HG03066 (cell line): ENCODE measurements around the gene MAVS.
A peak's percentile ranks its signal among the peaks of the same experiment; 100 is the strongest.
"Not testable (repeated sequence)": the region's sequence is repeated elsewhere in the genome, so short reads cannot be mapped to it uniquely, and the experiment has no call there.

Experiments
- ATAC-seq: cut with Tn5 transposase; IDR thresholded peaks from one replicate; pipeline ENCODE4 v1.9.1; 2021; ENCODE audit warnings: low read depth; ENCODE audit not compliant: unreplicated experiment

MAVS gene

DNA sequence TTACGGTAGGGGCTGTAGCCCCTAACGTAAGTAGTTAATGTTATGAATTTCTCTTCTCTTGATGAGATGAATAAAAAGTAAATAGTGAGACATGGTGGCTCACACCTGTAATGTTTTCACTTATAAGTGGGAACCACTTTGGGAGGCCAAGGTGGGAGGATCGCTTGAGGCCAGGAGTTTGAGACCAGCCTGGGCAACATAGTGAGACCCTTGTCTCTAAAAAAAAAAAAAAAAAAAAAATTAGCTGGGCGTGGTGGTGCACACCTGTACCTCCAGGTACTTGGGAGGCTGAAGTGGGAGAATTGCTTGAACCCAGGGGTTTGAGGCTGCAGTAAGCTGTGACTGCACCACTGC, 32.3 kb downstream of the MAVS start:
- ATAC-seq: not testable (repeated sequence)

DNA sequence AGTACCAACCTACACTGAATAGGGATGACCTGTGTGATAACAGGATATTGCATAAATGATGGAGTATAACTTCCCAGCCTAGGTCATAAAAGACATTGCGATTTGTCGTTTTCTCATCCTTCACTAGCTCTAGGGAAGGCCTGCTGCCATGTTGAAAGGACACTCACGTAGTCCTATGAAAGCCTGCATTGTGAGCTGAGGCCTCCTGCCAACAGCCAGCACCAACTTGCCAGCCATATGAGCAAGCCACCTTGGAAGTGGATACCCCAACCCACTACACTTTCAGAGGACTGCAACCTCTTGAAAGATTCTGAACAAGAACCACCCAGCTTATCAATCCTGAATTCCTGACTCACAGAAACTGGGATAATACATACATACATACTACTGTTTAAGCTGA, 39.1 kb downstream of the MAVS start:
- ATAC-seq: no peak

DNA sequence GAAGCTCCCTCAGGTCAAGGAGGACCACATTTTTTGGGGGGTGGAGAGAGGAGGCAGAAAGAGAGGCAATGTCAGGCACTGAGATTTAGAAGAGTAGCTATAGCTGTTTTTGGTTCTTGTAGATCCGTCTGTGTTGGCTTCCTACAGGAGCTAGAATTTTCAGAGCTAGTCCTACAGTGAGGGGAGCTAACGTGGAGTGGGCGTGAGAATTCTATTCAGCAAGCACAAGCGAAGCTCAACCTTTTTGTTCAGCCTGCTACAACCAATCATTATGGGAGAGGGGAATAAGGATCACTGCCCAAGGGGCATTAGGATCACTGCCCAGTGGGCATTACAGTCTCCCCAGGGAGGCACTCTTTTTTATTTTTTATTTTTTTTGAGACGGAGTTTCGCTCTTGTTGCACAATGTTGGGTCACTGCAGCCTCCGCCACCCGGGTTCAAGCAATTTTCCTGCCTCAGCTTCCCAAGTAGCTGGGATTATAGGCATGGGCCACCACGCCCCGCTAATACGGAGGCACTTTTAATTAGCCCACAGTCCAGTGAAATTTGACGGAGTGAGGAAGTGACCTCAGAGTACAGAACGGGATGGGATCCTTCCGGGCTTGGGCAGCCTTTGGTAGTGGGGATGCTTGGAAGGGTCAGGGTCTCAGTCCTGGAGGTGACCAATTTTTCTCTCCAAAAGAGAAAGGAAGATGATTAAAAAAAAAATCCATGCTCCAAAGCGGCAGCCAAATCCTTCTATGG, 41.4 kb downstream of the MAVS start:
- no peak for ATAC-seq

DNA sequence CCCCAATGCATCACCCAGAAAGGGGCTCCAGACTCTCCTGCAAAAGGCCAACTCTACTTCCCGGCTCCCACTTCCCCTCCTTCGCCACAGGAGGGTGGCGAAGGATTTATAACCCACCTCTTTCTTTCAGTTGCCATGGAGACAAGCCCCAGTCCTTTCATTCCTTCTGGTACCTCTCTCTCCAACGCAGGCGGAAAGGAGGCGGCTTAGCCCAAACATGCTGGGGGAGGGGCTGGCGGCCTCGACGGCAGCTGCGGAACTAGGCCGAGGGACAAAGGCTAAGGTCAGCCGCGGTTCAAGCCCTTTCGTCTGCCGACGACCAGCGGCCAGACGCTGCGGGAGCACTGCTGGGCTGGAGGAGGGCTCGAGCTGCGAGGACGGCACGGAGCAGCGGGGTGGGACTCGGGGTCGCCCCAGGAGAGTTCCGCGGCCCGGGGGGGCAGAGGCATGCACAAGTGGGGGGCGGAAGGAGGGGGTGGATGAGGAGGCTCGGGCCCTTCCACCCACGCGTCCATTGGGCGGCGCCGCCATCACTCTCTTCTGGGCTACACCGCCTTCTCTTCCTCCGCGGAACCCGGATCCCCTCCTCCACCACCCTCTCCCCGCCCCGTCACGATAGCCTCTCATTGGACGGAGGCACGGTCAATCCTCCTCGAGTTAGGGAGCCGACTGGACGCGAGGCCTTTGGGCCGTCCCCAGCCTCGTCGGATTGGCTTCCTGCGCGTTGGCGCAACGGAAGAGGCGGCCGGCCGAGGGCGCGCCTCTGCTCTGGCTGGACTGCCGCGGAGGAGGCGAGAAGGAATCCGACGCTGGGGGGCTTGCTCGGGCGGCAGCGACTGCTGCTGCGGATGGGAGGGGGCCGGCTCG, 42.2 kb downstream of the MAVS start, which contains the start of gene PANK2:
PANK2 (plus strand) TSS at position 766 of the 867 bp plus-strand sequence.
- peak; percentile 94 for ATAC-seq

DNA sequence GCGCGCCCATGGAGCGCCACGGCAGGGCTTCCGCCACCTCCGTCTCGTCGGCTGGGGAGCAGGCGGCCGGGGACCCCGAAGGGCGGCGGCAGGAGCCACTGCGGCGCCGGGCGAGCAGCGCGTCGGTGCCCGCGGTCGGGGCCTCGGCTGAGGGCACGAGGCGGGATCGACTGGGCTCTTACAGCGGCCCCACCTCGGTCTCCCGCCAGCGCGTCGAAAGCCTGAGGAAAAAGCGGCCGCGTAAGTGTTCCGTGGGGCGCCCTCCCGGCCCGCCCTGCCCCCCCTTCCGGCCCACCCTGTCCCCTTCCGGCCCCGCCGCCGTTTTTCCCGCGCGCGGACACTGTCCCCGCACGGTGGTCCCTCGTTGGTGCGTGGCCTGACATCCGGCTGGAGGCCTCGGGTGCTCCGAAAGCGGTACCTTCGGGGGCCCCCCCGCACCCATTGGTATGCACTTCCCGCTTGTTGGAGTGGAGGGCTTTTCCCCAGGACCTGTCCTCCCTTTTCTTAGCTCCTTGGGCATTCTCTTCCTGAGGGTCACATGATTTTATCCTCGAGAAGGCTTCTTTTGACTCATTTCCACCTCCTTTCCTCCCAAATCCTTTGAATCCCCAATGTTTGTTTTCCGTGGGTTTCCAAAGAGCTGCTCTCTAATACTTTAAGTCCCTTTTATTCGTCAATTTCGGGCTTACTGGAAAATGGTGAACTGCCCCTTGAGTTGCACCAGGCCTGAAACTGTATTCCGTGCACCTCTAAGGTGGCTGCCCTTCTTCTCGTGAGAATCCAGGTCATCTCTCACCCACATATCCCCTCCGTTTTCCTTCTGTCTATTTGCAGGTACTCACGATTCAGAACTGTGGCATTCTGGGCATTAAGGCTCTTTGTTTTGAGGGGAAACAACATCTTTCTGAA, 43.1 kb downstream of the MAVS start:
- no peak for ATAC-seq

DNA sequence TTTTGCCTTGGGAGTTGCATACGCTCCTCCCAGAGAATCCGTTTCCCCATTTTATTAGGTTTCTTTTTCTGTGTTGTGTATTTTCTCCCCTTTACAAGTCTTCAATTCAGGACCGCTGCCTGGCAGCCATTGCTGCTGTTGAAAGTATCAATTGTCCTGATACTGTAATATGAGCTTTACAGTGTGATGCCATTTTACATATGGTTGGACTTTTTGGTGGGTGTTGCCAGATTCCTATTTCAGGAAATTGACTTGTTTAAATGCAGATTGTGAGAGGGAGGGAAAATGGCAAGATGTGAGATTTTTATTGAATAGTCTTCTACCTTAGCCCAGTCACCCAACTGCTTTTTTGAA, 43.7 kb downstream of the MAVS start:
- no peak for ATAC-seq

DNA sequence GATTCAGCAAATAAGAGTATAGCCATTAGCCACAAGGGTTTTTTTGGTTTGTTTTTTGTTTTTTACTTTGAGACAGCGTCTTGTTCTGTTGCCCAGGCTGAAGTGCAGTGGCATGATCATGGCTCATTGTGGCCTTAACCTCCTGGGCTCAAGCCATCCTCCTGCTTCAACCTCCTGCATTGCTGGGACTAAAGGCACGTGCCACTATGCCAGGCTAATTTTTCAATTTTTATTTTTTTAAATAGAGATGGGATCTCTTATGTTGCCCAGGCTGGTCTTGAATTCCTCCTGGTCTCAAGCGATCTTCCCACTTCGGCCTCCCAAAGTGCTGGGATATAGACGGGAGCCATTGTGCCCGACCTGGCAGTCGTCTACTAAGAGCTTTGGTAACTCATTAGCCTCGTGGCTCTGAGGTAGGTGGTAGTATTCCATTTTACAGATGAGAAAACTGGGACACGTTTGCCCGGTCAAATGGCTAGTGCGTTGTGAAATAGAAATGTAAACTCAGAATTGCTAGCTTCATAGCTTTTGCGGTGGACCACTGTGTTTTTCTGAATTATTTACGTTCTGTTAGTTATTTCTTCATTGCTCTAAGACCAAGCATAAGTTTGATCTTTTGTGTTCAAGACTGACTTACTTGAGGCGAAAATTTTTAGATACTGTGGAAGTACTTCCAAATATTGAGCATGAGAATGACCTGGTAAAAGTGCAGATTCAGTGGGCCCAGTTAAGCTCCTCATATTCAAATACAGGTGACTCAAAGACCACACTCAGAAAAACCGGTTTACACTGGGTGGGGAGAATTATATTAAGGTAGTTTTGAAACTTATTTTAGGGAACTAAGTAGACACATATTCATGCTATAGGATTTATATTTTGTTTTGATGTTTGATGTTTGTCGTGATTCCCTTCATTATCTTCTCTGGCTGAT, 44.6 kb downstream of the MAVS start:
- ATAC-seq: no peak

DNA sequence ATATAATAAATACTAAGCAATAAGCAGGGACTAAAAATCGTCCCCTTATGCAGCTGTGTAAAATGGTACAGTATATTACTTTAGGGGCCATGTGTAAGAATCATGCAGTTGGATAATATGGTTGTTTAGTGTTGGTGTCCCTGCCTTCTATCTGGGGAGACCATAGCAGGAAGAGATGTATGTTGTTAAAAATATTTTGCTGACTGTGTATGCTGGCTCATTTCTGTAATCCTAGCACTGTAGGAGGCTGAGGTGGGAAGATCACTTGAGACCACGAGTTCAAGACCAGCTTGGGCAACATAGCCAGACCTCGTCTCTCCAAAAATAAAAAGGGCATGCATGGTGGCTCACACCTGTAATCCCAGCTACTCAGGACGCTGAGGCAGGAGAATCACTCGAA, 48.2 kb downstream of the MAVS start:
- ATAC-seq: no peak

DNA sequence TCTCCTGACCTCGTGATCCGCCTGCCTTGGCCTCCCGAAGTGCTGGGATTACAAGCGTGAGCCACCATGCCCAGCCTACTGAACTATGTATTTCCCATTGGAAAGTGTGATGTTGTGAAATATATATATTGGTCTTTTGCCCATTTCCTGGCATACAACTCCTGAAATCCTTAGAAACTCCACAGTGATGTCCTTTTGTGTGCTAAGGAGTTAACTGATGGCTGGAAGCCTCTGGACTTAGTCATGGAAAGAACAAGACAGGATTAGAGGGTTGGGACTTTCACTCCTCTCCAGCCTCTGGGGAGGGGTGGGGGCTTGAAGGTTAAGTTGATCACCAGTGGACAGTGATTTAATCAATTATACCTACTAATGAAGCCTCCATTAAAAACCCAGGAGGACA, 49.7 kb downstream of the MAVS start:
- ATAC-seq: no peak

DNA sequence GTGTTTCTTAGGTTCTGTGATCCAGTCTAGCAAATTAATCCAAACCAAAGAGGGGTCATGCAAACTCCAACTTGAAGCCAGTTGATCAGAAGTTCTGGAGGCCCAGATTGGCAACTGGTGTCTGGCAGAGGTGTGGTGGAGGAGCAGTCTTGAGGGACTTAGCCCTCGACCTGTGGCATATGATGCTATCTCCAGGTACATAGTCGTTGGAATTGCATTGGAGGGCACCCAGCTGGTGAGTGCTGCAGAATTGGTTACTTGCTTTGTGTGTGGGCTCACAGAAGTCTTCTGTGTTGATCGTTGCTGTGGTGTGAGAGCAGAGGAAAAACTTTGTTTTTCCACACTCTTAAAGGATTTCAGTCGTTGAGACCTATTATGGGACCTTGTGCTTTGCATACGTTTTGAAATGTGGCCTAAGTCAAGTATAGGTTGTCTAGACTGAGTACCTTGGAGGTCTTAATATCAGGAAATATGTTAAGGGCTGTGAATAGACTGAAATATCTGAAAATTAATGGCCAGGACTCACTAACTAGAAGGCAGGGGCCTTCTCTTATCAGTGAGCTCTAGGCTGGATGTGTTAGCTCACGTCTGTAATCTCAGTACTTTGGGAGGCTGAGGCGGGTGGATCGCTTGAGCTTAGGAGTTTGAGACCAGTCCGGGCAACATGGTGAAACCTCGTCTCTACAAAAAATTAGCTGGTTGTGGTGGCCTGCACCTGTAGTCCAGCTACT, 50.4 kb downstream of the MAVS start:
- no peak for ATAC-seq

DNA sequence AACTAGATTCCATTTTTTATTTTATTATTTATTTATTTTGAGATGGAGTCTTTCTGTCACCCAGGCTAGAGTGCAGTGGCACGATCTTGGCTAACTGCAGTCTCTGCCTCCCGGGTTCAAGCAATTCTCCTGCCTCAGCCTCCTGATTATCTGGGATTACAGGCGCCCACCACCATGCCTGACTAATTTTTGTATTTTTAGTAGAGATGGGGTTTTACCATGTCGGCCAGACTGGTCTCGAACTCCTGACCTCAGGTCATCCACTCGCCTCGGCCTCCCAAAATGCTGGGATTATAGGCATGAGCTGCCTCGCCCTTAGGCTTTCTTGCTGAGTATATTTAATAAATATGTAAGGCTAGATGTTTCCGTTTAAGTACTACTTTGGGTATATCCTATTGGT, 51.5 kb downstream of the MAVS start:
- ATAC-seq: not testable (repeated sequence)

DNA sequence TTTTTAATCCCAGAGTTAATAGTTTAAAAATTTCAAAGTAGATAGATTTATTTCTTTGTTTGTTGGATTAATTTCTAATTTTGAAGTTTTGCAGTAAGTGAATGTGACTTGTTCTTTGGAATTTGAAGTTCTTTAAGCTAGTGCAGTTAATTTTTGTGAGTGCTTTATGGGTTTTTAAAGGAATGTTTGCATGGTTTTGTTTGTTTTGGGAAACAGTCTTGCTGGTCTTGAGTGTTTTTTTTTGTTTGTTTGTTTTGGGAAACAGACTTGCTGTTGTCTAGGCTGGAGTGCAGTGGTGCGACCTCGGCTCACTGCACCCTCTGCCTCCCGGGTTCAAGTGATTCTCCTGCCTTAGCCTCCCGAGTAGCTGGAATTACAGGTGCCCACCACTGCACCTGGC, 52.0 kb downstream of the MAVS start:
- no peak for ATAC-seq

DNA sequence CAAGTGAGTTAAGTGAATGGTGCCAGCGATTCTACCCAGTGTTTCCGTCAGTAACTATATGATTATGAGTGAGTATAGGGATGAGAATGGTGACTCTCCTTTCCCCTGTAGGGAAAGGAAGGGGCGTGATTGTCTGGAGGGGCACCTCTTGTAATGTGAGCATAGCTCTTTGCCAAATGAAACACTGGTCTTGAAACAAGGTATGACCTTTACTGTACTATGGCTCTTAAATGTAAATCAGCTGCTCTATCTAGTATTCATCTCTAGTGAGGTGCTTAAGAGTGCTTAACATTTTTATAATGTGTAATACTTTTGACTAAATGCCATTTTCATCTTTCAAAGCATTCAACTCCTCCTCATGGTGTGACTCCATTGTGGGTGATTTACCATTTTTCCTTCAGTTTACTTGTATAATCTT, 53.6 kb downstream of the MAVS start:
- no peak for ATAC-seq

DNA sequence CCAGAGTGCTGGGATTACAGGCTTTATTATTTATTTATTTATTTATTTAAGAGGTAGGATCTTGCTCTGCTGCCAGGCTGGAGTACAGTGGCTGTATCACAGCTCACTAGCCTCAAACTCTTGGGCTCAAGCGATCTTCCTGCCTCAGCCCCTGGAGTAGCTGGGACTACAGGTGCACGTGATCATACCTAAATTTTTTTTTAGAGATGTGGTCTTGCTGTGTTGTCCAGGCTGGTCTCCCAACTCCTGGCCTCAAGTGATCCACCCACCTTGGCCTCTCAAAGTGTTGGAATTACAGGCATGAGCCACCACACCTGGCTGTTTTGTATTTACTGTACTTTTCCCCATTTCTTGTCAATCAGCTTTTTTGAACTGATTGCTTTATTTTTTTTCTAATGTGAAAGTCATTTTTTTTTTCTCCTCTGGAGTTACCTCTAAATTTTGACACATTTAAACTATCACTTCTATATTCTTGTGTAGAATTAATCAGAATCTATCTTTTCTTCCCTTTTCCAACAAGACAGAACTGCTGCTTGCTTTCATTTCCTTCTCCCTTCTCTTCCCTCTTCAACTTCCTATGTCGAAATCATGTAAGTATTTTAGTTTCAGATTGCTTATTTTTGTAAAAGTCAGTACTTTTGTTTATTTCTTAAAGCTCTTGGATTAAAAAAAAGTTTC, 54.5 kb downstream of the MAVS start:
- ATAC-seq: no peak

DNA sequence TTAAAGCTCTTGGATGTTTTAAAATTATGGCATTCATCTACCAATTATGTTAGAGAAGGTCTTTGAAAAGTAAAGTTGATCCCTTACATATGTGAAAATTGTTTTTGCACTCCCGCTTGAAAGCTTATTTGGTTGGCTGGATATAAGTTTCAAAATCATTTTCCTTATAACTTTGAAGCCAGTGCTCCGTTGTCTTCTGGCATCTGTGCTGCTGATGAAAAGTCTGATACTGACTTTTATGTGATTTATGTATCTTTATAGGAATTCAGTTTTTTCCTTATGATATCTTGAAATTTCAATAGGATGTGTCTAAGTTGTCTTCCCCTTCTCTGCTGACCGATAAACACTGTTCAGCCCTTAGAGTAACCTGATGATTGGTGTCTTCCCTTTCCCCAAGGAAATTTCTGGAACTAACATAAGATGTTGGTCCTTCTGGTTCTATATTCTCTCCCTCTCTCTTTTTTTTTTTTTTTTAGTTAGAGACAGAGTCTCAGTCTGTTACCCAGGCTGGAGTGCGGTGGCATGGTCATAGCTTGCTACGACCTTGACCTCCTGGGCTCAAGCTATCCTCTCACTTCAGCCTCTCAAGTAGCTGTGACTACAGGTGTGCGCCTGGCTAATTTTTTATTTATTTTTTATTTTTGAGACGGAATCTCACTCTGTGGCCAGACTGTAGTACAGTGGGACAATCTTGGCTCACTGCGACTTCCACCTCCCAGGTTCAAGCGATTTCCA, 55.2 kb downstream of the MAVS start:
- ATAC-seq: no peak

DNA sequence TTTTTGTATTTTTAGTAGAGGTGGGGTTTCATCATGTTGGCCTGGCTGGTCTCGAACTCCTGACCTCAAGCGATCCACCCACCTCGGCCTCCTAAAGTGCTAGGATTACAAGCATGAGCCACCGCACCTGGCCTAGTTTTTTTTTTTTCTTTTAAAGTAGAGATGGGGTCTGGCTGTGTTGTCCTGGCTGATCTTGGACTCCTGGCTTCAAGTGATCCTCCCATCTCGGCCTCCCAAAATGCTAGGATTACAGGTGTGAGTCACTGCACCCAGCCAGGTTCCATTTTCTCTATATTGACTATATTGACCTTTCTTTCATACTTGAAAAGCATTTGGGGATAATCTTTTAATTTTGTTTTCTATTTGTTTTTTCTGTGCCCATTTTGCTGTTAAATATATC, 55.8 kb downstream of the MAVS start:
- no peak for ATAC-seq

DNA sequence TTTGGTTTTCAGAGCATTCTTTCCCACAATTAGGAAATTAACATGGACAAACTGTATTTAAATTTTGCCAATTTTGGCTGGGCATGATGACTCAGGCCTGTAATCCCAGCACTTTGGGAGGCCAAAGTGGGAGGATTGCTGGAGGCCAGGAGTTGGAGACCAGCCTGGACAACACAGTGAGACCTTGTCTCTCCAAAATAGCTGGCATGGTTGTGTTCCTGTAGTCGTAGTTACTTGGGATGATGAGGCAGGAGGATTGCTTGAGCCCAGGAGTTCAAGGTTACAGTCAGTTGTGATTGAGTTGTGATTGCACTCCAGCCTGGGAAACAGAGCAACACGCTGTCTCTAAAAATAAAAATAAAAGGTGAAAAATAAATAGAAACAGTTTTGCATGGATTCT, 57.6 kb downstream of the MAVS start:
- ATAC-seq: no peak

DNA sequence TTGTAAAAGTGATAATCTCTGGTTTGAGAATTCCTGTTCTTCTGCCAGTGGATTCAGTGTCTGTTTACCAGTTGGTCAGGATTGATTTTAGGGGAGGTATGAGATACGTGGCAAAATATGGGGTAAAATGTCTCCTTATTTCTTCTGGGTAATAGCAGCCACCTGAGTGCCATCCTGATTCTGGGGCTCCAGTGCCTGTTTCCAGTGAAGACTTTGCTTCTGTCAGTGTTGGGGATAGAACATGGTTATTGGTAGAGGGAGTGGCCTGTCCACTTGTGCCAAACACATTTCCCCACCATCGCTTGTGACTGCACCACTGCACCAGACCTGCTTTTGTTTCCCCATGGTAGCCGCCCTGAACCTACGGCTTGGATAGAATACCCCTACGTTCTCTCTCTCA, 58.2 kb downstream of the MAVS start:
- no peak for ATAC-seq
